HepG2 (cell line): ENCODE measurements around the gene PLK3. TPM values are rescaled to one million over a fixed set of nuclear protein-coding genes. Genes with fewer than 3 reads are reported as not detected.

Experiments used
- EHMT2 ChIP-seq: fragments of 200-600 bp; sonication (generic); IDR thresholded peaks from 2 replicates; pipeline ENCODE4 v1.7.0; 2017; ENCODE audit warnings: antibody characterized with exemption, low read depth, low read length, borderline replicate concordance
- GABPA ChIP-seq, 2 experiments: IDR thresholded peaks; 2 replicates each; pipeline ENCODE4 v1.6.1; 2011 to 2016; ENCODE audit warnings: low read depth in 2 of 2, low read length in 1 of 2, missing biosample characterization in 1 of 2, missing genetic modification characterization in 1 of 2
- GABPB1 ChIP-seq: IDR thresholded peaks from 2 replicates; pipeline ENCODE4 v1.6.1; 2016; ENCODE audit warnings: mild to moderate bottlenecking, missing genetic modification reagents, moderate library complexity, missing compliant biosample characterization
- NCOA2 ChIP-seq: sonication (generic); formaldehyde crosslinking; IDR thresholded peaks from 2 replicates; pipeline ENCODE4 v1.8.0; 2022; ENCODE audit warnings: inconsistent platforms
- NFATC3 ChIP-seq: sonication (generic); formaldehyde crosslinking; IDR thresholded peaks from 2 replicates; pipeline ENCODE4 v1.5.1; 2020; ENCODE audit warnings: mild to moderate bottlenecking, missing genetic modification reagents
- NKX3-1 ChIP-seq: sonication (generic); formaldehyde crosslinking; IDR thresholded peaks from 2 replicates; pipeline ENCODE4 v1.5.0; 2020; ENCODE audit warnings: missing genetic modification reagents
- PCBP2 ChIP-seq: fragments of 200-400 bp; formaldehyde crosslinking; optimal IDR thresholded peaks from 2 replicates; pipeline ENCODE3; 2018; ENCODE audit warnings: low read length, low read depth; ENCODE audit not compliant: poor library complexity, severe bottlenecking
- POLR2AphosphoS5 ChIP-seq: IDR thresholded peaks from 2 replicates; pipeline ENCODE4 v1.6.1; 2012; ENCODE audit warnings: low read depth, low read length
- SP1 ChIP-seq, 2 experiments: fragments of 450-650 bp in 1 of 2; sonication (generic) in 1 of 2; formaldehyde crosslinking in 1 of 2; IDR thresholded peaks; 2 replicates each; pipeline versions ENCODE4 v1.4.0 to v1.6.1; 2016 to 2020; ENCODE audit warnings: missing genetic modification reagents in 1 of 2
- TBP ChIP-seq: sonication (generic); formaldehyde crosslinking; IDR thresholded peaks from 2 replicates; pipeline ENCODE4 v1.5.0; 2020; ENCODE audit warnings: missing genetic modification reagents
- U2AF1 ChIP-seq: fragments of 200-400 bp; formaldehyde crosslinking; optimal IDR thresholded peaks from 2 replicates; pipeline ENCODE3; 2017; ENCODE audit warnings: mild to moderate bottlenecking, low read depth, low read length
- ZNF556 ChIP-seq: sonication (generic); formaldehyde crosslinking; IDR thresholded peaks from 2 replicates; pipeline ENCODE4 v1.4.0; 2020; ENCODE audit warnings: mild to moderate bottlenecking, missing genetic modification reagents, borderline replicate concordance
- ZNF557 ChIP-seq: sonication (generic); formaldehyde crosslinking; IDR thresholded peaks from 2 replicates; pipeline ENCODE4 v1.4.0; 2020; ENCODE audit warnings: missing genetic modification reagents
- ZNF589 ChIP-seq: sonication (generic); formaldehyde crosslinking; conservative IDR thresholded peaks from 2 replicates; pipeline ENCODE4 v1.8.0; 2022; ENCODE audit warnings: mild to moderate bottlenecking, moderate library complexity, missing genetic modification reagents
- polyA plus RNA-seq, 8 experiments: library from polyadenylated mRNA; depleted of rRNA in 3 of 8; stranded (reverse) in 7 of 8; unstranded in 1 of 8; fragments of >200 nt; fragmentation: Illumina TruSeq in 4 of 8; extraction: Trizol in 4 of 8; gene quantifications; 2 replicates each; pipeline versions ENCODE4 v1.2.1 to v1.2.3, GENCODE V29; 2011 to 2016; ENCODE audit warnings: low read depth in 4 of 8, missing spikeins in 1 of 8, mixed read lengths in 1 of 8; ENCODE audit not compliant: insufficient read depth in 1 of 8
- total RNA-seq, 5 experiments: library from RNA; depleted of rRNA; stranded (reverse); fragments of >200 nt; fragmentation: Illumina TruSeq; extraction: Trizol; gene quantifications; 2 replicates each; pipeline ENCODE4 v1.2.3, GENCODE V29; 2016; ENCODE audit warnings: low read depth in 1 of 5
- TF ChIP-seq, protein P1 (sequence below): sonication (generic); formaldehyde crosslinking; IDR thresholded peaks from 2 replicates; pipeline ENCODE4 v1.4.0; 2020; ENCODE audit warnings: mild to moderate bottlenecking, low read depth, missing genetic modification reagents
- TF ChIP-seq, protein P2 (sequence below): sonication (generic); formaldehyde crosslinking; IDR thresholded peaks from 2 replicates; pipeline ENCODE4 v1.4.0; 2020; ENCODE audit warnings: mild to moderate bottlenecking, missing genetic modification reagents, borderline replicate concordance
- TF ChIP-seq, protein P3 (sequence below): sonication (generic); formaldehyde crosslinking; conservative IDR thresholded peaks from 2 replicates; pipeline ENCODE4 v1.5.0; 2020; ENCODE audit warnings: missing genetic modification reagents
- TF ChIP-seq, protein P4 (sequence below): sonication (generic); formaldehyde crosslinking; IDR thresholded peaks from 2 replicates; pipeline ENCODE4 v1.4.0; 2020; ENCODE audit warnings: missing genetic modification reagents
- TF ChIP-seq, protein P5 (sequence below): sonication (generic); formaldehyde crosslinking; IDR thresholded peaks from 2 replicates; pipeline ENCODE4 v1.5.1; 2020; ENCODE audit warnings: mild to moderate bottlenecking, missing genetic modification reagents, moderate library complexity

PLK3 gene
- total and polyA plus RNA-seq, 2 of the 13 experiments (the other 11 are each of a cell fraction or from before 2014, with no cell fraction given): 9.8 to 16.9 TPM

DNA sequence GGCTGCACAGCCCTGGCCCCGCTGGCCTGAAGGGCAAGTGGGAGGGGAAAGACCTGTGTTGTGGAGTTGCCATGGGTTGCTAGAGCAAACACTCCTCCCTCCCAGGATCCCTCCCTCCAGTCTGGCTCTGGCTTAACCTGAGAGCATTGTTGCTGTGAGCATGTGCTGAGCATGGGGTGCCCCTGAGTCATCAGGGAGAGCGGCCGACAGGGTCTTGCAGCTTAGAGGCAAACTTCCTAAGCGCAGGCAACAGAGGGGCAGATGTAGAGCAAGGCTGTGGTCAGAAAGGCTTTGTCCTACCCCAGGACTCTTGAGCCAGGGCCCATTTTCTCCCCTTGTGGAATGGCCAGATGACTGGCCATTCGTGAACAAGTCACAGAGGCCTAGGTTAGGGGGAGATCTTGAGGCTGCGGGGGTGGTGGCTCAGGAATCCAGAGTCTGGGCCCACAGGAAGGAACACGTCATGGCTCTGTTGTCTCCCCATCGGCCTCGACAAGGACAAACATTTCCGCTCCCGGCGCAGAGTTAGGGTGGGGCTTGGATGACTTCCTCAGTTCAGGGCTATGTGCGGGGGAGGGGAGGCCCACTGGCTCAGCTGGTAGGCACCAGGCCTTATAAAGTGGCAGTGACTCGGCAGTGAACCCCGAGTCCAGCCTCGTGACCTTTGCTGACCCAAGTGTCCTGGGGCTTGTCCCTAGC, 7.3 kb downstream of the PLK3 start (continued):
- TF ChIP-seq, protein P1, sequence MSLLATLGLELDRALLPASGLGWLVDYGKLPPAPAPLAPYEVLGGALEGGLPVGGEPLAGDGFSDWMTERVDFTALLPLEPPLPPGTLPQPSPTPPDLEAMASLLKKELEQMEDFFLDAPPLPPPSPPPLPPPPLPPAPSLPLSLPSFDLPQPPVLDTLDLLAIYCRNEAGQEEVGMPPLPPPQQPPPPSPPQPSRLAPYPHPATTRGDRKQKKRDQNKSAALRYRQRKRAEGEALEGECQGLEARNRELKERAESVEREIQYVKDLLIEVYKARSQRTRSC: no peak; the same call in 1 of the 2 replicates
- peak; percentile 65; the same call in 1 of the 2 replicates for TF ChIP-seq ZNF557 (CRISPR knock-in tag)
- TF ChIP-seq SP1 (IDR thresholded peaks at IDR 0.05): no peak
- peak; percentile 60; the same call in 1 of the 2 replicates for TF ChIP-seq SP1 (CRISPR knock-in tag; IDR thresholded peaks at IDR 0.05)
- no peak for TF ChIP-seq NFATC3 (CRISPR knock-in tag)
- TF ChIP-seq, protein P2, sequence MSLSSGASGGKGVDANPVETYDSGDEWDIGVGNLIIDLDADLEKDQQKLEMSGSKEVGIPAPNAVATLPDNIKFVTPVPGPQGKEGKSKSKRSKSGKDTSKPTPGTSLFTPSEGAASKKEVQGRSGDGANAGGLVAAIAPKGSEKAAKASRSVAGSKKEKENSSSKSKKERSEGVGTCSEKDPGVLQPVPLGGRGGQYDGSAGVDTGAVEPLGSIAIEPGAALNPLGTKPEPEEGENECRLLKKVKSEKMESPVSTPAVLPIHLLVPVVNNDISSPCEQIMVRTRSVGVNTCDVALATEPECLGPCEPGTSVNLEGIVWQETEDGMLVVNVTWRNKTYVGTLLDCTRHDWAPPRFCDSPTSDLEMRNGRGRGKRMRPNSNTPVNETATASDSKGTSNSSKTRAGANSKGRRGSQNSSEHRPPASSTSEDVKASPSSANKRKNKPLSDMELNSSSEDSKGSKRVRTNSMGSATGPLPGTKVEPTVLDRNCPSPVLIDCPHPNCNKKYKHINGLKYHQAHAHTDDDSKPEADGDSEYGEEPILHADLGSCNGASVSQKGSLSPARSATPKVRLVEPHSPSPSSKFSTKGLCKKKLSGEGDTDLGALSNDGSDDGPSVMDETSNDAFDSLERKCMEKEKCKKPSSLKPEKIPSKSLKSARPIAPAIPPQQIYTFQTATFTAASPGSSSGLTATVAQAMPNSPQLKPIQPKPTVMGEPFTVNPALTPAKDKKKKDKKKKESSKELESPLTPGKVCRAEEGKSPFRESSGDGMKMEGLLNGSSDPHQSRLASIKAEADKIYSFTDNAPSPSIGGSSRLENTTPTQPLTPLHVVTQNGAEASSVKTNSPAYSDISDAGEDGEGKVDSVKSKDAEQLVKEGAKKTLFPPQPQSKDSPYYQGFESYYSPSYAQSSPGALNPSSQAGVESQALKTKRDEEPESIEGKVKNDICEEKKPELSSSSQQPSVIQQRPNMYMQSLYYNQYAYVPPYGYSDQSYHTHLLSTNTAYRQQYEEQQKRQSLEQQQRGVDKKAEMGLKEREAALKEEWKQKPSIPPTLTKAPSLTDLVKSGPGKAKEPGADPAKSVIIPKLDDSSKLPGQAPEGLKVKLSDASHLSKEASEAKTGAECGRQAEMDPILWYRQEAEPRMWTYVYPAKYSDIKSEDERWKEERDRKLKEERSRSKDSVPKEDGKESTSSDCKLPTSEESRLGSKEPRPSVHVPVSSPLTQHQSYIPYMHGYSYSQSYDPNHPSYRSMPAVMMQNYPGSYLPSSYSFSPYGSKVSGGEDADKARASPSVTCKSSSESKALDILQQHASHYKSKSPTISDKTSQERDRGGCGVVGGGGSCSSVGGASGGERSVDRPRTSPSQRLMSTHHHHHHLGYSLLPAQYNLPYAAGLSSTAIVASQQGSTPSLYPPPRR (CRISPR knock-in tag): peak; percentile 64
- no peak for TF ChIP-seq TBP (CRISPR knock-in tag)
- peak; percentile 86; the same call in 1 of the 2 replicates for TF ChIP-seq ZNF556 (CRISPR knock-in tag)
- TF ChIP-seq PCBP2: no peak
- TF ChIP-seq POLR2AphosphoS5: peak; percentile 77
- TF ChIP-seq, protein P3, sequence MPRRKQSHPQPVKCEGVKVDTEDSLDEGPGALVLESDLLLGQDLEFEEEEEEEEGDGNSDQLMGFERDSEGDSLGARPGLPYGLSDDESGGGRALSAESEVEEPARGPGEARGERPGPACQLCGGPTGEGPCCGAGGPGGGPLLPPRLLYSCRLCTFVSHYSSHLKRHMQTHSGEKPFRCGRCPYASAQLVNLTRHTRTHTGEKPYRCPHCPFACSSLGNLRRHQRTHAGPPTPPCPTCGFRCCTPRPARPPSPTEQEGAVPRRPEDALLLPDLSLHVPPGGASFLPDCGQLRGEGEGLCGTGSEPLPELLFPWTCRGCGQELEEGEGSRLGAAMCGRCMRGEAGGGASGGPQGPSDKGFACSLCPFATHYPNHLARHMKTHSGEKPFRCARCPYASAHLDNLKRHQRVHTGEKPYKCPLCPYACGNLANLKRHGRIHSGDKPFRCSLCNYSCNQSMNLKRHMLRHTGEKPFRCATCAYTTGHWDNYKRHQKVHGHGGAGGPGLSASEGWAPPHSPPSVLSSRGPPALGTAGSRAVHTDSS: no peak
- TF ChIP-seq, protein P4, sequence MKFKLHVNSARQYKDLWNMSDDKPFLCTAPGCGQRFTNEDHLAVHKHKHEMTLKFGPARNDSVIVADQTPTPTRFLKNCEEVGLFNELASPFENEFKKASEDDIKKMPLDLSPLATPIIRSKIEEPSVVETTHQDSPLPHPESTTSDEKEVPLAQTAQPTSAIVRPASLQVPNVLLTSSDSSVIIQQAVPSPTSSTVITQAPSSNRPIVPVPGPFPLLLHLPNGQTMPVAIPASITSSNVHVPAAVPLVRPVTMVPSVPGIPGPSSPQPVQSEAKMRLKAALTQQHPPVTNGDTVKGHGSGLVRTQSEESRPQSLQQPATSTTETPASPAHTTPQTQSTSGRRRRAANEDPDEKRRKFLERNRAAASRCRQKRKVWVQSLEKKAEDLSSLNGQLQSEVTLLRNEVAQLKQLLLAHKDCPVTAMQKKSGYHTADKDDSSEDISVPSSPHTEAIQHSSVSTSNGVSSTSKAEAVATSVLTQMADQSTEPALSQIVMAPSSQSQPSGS (CRISPR knock-in tag): peak; percentile 40; the same call in 1 of the 2 replicates
- no peak for TF ChIP-seq EHMT2
- peak; percentile 69 for TF ChIP-seq GABPB1 (CRISPR knock-in tag)
- 0 out of 2 replicates have a peak, but pooled peaks have one; percentile 66 for TF ChIP-seq ZNF589 (CRISPR knock-in tag)
- TF ChIP-seq NCOA2 (CRISPR knock-in tag): peak; percentile 34; the same call in 1 of the 2 replicates
- no peak for TF ChIP-seq U2AF1
- TF ChIP-seq, protein P5, sequence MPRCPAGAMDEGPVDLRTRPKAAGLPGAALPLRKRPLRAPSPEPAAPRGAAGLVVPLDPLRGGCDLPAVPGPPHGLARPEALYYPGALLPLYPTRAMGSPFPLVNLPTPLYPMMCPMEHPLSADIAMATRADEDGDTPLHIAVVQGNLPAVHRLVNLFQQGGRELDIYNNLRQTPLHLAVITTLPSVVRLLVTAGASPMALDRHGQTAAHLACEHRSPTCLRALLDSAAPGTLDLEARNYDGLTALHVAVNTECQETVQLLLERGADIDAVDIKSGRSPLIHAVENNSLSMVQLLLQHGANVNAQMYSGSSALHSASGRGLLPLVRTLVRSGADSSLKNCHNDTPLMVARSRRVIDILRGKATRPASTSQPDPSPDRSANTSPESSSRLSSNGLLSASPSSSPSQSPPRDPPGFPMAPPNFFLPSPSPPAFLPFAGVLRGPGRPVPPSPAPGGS (CRISPR knock-in tag): peak; percentile 30
- TF ChIP-seq NKX3-1 (CRISPR knock-in tag): 0 out of 2 replicates have a peak, but pooled peaks have one; percentile 44
- no peak for TF ChIP-seq GABPA (IDR thresholded peaks at IDR 0.05; ENCODE audit: low read depth, low read length)
- TF ChIP-seq GABPA (CRISPR knock-in tag; IDR thresholded peaks at IDR 0.05; ENCODE audit: low read depth): peak; percentile 81
